Neural crest cell (in vitro differentiated cells): Measurements from ENCODE around the gene LTBP4. TPM values are rescaled to one million over a fixed set of nuclear protein-coding genes. Genes with fewer than 3 reads are reported as not detected.
"Not testable (repeated sequence)": the region's sequence is repeated elsewhere in the genome, so short reads cannot be mapped to it uniquely, and the experiment has no call there.

Experiments
- DNase-seq: peaks from one replicate; pipeline ENCODE4 v3.0.0; 2021; ENCODE audit warnings: low read depth, mixed read lengths, low spot score
- H3K27ac Mint-ChIP-seq: one replicate; pipeline ENCODE4 v1.8.0; 2021; ENCODE audit warnings: mild to moderate bottlenecking, mixed read lengths; ENCODE audit not compliant: unreplicated experiment
- H3K27me3 Mint-ChIP-seq: 2 replicates; pipeline ENCODE4 v1.8.0; 2021; ENCODE audit warnings: low read depth, mild to moderate bottlenecking, mixed read lengths
- H3K36me3 Mint-ChIP-seq: 2 replicates; pipeline ENCODE4 v1.8.0; 2021; ENCODE audit warnings: low read depth, mild to moderate bottlenecking, mixed read lengths
- H3K4me1 Mint-ChIP-seq: 2 replicates; pipeline ENCODE4 v1.8.0; 2021; ENCODE audit warnings: mixed read lengths
- H3K4me3 Mint-ChIP-seq: one replicate; pipeline ENCODE4 v1.8.0; 2021; ENCODE audit warnings: mild to moderate bottlenecking, mixed read lengths
- H3K9me3 Mint-ChIP-seq: 2 replicates; pipeline ENCODE4 v1.8.0; 2021; ENCODE audit warnings: mixed read lengths
- total RNA-seq: library from RNA; stranded (reverse); gene quantifications from 2 replicates; pipeline ENCODE4 v1.2.1, GENCODE V29; 2021
- TF ChIP-seq, protein P1 (sequence below): fragments of 200-600 bp; sonication (generic); conservative IDR thresholded peaks from 2 replicates; pipeline ENCODE4 v1.5.0; 2021; ENCODE audit warnings: antibody characterized with exemption, mild to moderate bottlenecking

Gene LTBP4
- total RNA-seq, 1 donor from 2014 or later: 125 TPM

DNA sequence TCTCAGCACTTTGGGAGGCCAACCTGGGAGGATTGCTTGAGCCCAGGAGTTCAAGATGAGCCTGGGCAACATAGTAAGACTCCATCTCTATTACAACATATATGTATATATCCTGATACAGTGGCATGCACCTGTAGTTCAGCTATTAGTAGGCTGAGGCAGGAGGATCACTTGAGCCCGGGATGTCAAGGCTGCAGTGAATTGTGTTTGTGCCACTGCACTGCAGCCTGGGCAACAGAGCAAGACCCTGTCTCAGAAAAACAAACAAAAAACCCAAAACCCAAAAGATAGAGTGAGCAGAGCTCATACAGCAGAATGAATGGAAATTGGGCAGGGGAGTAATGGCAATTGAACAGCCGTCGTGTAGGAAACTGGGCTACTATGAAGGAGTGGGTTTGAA lies 41.8 kb upstream of the LTBP4 start:
- Mint-ChIP-seq H3K27me3 (peaks cover 84% of the 10 kb centered on the region), H3K4me3 (no peak overlapping the region), H3K9me3 (no peaks in the 10 kb centered on the region)

DNA sequence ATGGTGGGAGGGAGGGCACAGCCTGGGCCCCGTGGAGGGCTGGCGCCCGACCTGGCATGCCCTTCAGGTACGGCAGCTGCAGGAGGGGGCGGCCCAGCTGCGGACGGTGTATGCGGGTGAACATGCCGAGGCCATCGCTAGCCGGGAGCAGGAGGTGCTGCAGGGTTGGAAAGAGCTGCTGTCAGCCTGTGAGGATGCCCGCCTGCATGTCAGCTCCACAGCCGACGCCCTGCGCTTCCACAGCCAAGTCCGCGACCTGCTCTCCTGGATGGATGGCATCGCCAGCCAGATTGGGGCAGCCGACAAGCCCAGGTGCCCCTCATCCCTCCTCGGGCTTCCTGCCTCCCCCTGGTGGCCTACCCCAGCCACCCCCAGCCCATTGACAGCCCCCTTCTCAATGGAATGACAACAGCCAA lies 41.1 kb upstream of the LTBP4 start:
- Mint-ChIP-seq H3K27ac (no peak overlapping the region), H3K36me3 (no peaks in the 10 kb centered on the region), H3K27me3 (peaks cover 84% of the 10 kb centered on the region), H3K4me3 (no peak overlapping the region), H3K4me1 (no peaks in the 10 kb centered on the region), H3K9me3 (no peaks in the 10 kb centered on the region)
- TF ChIP-seq, protein P1, sequence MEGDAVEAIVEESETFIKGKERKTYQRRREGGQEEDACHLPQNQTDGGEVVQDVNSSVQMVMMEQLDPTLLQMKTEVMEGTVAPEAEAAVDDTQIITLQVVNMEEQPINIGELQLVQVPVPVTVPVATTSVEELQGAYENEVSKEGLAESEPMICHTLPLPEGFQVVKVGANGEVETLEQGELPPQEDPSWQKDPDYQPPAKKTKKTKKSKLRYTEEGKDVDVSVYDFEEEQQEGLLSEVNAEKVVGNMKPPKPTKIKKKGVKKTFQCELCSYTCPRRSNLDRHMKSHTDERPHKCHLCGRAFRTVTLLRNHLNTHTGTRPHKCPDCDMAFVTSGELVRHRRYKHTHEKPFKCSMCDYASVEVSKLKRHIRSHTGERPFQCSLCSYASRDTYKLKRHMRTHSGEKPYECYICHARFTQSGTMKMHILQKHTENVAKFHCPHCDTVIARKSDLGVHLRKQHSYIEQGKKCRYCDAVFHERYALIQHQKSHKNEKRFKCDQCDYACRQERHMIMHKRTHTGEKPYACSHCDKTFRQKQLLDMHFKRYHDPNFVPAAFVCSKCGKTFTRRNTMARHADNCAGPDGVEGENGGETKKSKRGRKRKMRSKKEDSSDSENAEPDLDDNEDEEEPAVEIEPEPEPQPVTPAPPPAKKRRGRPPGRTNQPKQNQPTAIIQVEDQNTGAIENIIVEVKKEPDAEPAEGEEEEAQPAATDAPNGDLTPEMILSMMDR: no peak
- DNase-seq: no peak

More for the DNA sequence above, 41.8 kb upstream of the LTBP4 start:
- Mint-ChIP-seq H3K36me3 (no peaks in the 10 kb centered on the region), H3K27ac (no peak overlapping the region), H3K4me1 (no peaks in the 10 kb centered on the region)
- no peak for DNase-seq
- TF ChIP-seq, protein P1: no peak

DNA sequence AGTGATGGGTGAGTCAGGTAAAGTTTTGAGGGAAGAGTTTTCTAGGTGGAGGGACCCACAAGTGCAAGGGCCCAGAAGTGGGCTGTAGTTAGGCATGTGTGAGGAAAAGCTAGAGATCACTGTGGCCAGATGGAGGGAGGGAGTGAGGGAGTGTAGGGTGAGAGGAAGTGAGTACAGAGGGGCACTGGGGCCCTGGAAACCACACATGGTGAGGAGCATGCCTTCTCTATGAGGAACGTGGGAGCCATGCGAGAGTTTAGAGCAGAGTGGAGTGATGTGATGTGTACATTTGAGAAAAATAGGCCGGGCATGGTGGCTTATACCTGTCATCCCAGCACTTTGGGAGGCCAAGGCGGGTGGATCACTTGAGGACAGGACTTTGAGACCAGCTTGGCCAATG lies 39.2 kb upstream of the LTBP4 start:
- Mint-ChIP-seq H3K27me3 (peaks cover 86% of the 10 kb centered on the region), H3K27ac (no peak overlapping the region), H3K9me3 (no peaks in the 10 kb centered on the region), H3K4me1 (no peaks in the 10 kb centered on the region), H3K36me3 (no peaks in the 10 kb centered on the region), H3K4me3 (no peak overlapping the region)
- TF ChIP-seq, protein P1: no peak
- DNase-seq: no peak

DNA sequence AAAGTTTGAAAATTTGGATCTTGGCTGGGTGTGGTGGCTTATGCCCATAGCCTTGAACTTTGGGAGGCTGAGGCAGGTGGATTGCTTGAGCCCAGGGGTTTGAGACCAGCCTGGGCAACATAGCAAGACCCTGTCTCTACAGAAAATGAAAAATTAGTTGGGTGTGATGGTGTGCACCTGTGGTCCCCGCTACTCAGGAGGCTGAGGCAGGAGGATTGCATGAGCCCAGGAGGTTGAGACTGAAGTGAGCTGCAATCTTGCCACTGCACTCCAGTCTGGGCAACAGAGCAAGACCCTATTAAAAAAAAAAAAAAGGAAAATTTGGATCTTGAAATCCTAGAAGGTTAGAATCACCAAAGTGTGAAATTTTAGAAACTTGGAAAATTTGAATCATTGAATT lies 36.6 kb upstream of the LTBP4 start:
- H3K27ac Mint-ChIP-seq, H3K4me1 Mint-ChIP-seq, H3K4me3 Mint-ChIP-seq, H3K9me3 Mint-ChIP-seq, DNase-seq, H3K36me3 Mint-ChIP-seq: not testable (repeated sequence)
- peaks cover 90% of the 10 kb centered on the region for H3K27me3 Mint-ChIP-seq

DNA sequence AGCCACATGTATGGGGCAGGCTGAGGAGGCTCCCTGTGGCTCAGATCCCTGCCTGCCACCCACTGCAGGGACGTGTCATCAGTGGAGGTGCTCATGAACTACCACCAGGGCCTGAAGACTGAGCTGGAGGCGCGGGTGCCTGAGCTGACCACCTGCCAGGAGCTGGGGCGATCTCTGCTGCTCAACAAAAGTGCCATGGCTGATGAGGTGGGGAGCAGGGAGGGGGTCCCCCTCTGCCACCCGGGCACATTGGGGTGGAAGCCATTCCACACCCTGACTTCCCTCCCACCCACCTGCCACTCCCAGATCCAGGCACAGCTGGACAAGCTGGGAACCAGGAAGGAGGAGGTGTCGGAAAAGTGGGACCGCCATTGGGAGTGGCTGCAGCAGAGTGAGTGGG lies 35.8 kb upstream of the LTBP4 start:
- Mint-ChIP-seq H3K27ac (no peak overlapping the region), H3K36me3 (no peaks in the 10 kb centered on the region), H3K9me3 (no peaks in the 10 kb centered on the region), H3K4me3 (no peak overlapping the region), H3K27me3 (peaks cover 89% of the 10 kb centered on the region), H3K4me1 (peaks cover 7% of the 10 kb centered on the region)
- TF ChIP-seq, protein P1: no peak
- no peak for DNase-seq

DNA sequence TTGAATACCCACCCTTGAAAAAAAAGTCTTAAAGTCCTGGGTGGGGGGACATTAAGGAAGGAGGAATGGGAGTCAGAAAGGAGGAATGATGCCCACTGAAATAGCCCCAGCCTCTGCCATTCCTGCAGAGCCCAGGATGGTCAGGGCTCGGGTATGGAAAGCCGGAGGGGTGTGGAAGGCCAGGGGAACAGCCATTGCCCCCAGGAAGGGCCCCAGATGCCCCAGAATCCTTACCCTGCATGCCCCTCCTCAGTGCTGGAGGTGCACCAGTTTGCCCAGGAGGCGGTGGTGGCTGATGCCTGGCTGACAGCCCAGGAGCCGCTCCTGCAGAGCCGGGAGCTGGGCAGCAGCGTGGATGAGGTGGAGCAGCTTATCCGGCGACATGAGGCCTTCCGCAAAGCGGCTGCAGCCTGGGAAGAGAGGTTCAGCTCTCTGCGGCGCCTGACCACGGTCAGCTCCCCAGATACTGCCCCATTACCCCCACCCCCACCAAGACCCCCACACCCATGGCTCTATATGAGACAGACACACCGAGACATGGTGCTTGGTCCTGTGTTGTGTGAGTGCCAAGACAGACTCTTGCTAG lies 35.2 kb upstream of the LTBP4 start:
- no peak overlapping the region for H3K4me3 Mint-ChIP-seq
- TF ChIP-seq, protein P1: no peak
- no peak overlapping the region for H3K27ac Mint-ChIP-seq
- H3K27me3 Mint-ChIP-seq: peaks cover 90% of the 10 kb centered on the region
- DNase-seq: no peak
- peaks cover 4% of the 10 kb centered on the region for H3K9me3 Mint-ChIP-seq
- no peaks in the 10 kb centered on the region for H3K36me3 Mint-ChIP-seq
- peaks cover 12% of the 10 kb centered on the region for H3K4me1 Mint-ChIP-seq
